RWPE1 (cell line): ENCODE measurements around the gene RHOBTB3.

Source experiments
- CTCF ChIA-PET: fragments of 350-600 bp; sonication (Branson Sonifier 250); formaldehyde crosslinking; extraction: SDS; loops from one replicate; lab custom pipeline; 2021; lab: Yijun Ruan, JAX
- POLR2A ChIA-PET: fragments of 400-600 bp; formaldehyde crosslinking; extraction: SDS; loops from one replicate; lab custom pipeline; 2020; ENCODE audit warnings: antibody characterized with exemption; ENCODE audit not compliant: low non-redundant PET; lab: Yijun Ruan, JAX
- DNase-seq: peaks from one replicate; pipeline ENCODE4 v3.0.0; 2012; ENCODE audit warnings: low spot score
- H3K27ac ChIP-seq: fragments of 450-650 bp; 2 replicates; pipeline ENCODE4 v1.5.1; 2017
- CTCF ChIP-seq: fragments of 450-650 bp; conservative IDR thresholded peaks from 2 replicates; pipeline ENCODE4 v1.5.1; 2017; ENCODE audit warnings: low read depth, mild to moderate bottlenecking

The RHOBTB3 gene

GRCh38 chr5:95733107-95733665 lies 2.0 kb downstream of the RHOBTB3 start:
- no peak overlapping the region for H3K27ac ChIP-seq
- TF ChIP-seq CTCF, result no peak
- DNase-seq, result no peak
- ChIA-PET POLR2A (no interaction called here), CTCF (no interaction called here)

GRCh38 chr5:95734187-95734586 lies 3.1 kb downstream of the RHOBTB3 start:
- no peak overlapping the region for H3K27ac ChIP-seq
- DNase-seq, result no peak
- POLR2A ChIA-PET, result no interaction called here
- CTCF ChIA-PET, result interaction anchor here (1.4 kb wide), 1 partner anchor 70 kb away, joined by 3 read pairs; no protein-coding TSS in a partner anchor
- TF ChIP-seq CTCF, result no peak

- no peak overlapping the region for H3K27ac ChIP-seq
- ChIA-PET CTCF (interaction anchor here (1.4 kb wide), 1 partner anchor 70 kb away, joined by 3 read pairs; no protein-coding TSS in a partner anchor), POLR2A (no interaction called here)
- no peak for TF ChIP-seq CTCF
- DNase-seq, result no peak
Observed at GRCh38 chr5:95734906-95735305, 3.8 kb downstream of the RHOBTB3 start.

- POLR2A ChIA-PET, result no interaction called here
- no peak overlapping the region for H3K27ac ChIP-seq
- no peak for DNase-seq
- TF ChIP-seq CTCF, result no peak
- CTCF ChIA-PET, result interaction anchor here (0.7 to 1.4 kb wide), 2 partner anchors 46 to 71 kb away, joined by 3 to 5 read pairs; no protein-coding TSS in a partner anchor
Observed at GRCh38 chr5:95735406-95735805, 4.3 kb downstream of the RHOBTB3 start.

GRCh38 chr5:95738072-95738471 lies 6.9 kb downstream of the RHOBTB3 start:
- no peak for TF ChIP-seq CTCF
- H3K27ac ChIP-seq, result no peak overlapping the region
- ChIA-PET CTCF (no interaction called here), POLR2A (no interaction called here)
- DNase-seq, result no peak

GRCh38 chr5:95738834-95739233 lies 7.7 kb downstream of the RHOBTB3 start:
- ChIA-PET POLR2A (no interaction called here), CTCF (interaction anchor here (0.5 kb wide), 1 partner anchor 640 kb away, joined by 3 read pairs; no protein-coding TSS in a partner anchor)
- DNase-seq, result no peak
- no peak overlapping the region for H3K27ac ChIP-seq
- TF ChIP-seq CTCF, result no peak
